Glomerular visceral epithelial cell (primary cell): ENCODE data around the gene GSN.
A peak's percentile ranks its signal among the peaks of the same experiment; 100 is the strongest.
"Not testable (repeated sequence)": the region's sequence is repeated elsewhere in the genome, so short reads cannot be mapped to it uniquely, and the experiment has no call there.

Experiments used
- DNase-seq: peaks from one replicate; pipeline ENCODE4 v3.0.0-alpha.2; 2016; ENCODE audit errors: extremely low spot score

The GSN gene

DNA sequence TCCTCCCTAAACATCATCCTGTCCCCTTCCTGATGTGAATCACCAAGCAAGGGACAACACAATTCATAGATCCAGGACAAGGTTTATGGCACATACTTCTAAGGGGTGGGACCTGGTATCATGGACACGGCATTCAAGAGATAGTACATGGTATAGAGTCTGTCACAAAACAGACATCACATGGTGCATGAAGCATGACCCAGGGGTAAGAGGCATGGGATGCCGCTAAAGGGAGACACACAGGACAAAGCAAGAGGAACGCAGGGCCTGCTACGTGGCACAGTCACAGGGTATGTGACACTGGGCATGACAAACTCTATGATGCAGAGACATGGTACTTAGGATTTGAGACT, 20.7 kb downstream of the GSN start:
- no peak for DNase-seq

DNA sequence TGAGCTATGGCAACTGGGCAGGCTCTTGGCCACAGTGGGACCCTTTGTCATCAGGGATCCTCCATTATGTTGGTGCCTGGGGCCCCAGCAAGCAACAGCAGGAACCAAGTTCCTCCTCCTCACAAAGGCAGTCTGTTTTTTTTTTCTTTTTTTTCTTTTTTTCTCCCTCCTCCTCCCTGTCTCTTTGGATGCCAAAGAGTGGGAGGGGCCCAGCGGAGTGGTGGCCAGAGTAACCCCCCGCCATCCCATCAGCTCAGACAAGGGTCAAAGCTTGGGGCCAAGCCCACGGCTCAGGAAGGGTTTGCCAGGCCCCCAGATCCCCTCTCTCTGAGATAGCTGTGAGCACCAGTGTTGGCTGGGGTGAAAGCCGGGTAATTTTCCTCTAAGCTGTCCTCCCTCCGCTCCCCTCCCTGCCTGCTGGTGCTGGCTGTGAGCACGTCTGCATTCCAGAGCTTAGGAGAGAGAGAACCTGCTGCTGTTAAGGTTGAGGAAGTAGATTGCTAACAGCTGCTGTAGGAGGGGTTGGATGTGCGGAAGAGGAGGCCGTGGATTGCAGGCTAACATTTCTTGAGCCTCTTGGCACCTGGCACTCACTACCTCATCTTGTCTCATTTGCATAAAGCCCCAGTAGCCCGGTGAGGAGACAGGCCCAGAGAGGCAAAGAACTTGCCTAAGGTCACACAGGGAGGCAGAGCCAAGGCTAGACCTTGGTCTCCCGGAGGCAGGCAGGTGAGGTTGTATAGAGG, 21.2 kb downstream of the GSN start:
- peak; percentile 82 for DNase-seq

DNA sequence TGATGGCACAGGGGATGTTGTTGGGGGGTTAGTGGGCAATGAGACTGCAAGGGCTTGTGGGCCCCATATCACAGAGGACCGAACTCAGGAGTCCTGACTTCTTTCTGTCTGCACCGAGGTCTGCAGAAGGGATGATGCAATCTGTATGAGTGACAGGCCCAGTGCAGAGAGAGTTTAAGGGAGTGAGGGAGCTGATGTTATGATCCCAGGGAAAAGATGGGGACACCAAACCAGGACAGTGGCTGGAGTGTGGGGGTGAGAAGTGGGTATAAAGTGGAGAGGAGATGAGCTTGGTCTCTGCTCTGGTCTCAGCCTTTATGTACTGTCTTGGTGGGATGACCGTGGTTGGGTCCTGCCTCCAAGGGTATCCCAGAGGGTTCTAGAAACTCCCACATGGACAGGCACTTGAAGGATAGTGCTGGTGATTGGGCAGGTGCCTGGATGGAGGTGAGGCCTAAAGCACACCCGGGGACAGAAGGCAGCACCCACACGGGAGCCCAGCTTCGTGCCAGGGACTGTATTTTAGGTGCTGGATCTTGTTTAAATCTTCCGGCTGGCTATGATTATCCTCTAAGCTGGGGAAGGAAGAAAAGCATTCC, 21.9 kb downstream of the GSN start:
- DNase-seq: no peak

DNA sequence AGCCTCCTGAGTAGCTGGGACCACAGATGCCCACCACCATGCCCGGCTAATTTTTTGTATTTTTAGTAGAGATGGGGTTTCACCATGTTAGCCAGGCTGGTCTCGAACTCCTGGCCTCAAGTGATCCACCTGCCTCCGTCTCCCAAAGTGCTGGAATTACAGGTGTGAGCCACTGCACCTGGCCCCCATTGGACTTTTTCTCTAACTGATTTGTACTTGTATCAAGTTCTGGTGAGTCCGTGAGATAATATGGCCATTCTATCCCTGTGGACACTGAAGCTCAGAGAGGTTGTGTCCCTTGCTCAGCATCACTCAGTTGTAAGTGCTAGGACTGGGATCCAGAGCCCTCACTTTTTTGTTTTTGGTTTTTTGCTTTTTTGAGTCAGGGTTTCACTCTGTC, 23.6 kb downstream of the GSN start:
- not testable (repeated sequence) for DNase-seq

DNA sequence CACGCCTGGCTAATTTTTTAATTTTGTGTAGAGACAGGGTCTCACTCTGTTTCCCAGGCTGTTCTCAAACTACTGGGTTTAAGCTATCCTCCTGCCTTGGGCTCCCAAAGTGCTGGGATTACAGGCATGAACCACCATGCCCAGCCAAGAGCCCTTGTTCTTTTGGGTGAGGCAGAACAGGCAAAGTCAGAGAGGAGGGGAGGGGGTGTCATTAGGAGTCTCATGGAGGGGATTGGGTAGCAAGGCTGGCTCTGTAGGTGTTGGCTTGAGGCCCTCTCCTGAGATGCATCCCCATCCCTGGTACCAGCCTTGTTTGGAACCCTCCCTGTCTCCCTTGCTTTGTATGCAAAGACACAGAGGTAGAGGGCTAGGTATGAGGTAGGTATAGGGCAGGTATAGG, 24.1 kb downstream of the GSN start:
- DNase-seq: no peak

DNA sequence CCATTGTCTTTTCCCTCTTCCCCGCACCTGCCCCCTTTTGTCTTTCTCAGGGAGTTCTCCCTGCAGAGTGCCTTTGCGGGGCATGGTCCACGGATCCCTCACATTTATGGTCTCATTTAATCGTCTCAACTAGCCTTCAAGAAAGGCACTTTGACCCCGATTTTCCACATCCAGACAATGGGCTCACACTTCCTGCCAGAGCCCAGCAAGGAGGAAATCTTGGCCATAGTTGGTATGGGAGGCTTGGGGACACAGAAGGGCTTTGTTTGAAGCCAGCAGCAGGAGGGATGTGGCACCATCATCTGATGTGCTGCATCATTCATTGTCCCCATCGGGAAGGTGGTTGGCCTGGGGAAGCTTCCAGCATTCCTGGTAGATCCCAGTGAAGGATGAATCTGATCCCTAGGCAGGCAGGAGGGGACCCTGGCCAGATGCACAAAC, 24.9 kb downstream of the GSN start:
- no peak for DNase-seq

DNA sequence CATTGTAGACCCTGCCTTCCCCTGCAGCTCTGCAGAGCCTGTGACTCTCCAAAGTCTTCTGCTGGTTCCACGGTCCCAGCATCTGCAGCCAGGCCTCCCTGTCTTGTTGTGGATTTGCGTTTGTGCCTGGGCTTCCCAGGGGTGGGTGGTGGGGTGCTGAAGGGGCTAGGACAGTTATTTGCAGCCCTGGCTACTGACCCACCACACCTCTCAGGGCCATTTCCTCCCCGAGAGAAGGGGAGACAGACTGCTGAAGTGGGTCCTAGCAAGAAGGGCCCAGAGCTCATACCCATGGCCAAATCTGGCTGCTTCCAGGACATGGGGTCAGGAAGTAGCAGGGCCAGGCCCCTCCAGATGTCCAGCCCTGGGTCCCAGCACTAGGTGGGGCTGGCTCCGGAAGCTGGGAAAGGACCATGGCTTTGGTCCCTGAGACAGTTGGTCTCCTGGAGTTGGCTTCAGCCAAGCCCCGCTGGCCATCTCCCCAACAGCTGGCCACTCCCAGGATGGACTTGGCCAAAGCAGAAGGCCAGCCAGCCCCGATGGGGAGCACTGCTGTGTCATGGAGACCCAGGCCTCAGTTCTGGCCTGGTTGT, 26.3 kb downstream of the GSN start:
- no peak for DNase-seq

DNA sequence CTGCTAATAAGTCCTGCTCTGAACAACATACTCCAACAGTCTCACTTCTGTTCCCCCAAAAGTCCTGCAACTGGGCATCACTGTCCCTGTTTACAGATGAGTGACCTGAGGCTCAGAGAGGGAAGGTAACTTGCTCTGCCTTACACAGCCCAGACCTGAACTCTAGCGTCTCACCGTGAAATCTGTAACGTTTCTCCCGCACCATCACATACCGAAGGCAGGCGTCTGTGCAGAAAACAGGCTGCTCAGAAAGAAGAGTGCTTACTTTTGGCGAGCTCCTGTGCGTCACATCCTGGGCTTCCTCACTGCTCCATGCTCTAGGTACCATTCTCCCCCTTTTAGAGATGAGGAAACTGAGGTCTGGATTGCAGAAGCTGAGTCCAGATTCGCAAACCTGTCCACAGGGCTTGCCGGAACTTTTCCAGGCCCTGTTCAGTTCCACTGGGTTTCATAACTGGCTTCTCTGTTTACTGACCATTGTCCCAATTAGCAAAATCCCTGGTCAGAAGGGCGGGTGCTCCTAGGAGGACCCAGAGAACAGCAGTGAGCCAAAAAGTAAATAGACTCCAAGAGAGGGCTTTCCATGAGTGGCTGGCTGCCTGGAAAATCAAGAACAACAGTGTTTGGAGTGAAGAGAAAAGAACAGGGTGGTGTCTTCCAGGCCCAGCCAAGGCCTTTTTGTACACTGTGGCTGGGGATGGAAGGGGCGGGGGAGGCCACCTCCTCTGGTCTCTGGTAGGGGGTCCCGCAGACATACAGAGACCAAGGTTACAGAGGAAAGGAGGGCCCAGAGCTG, 27.1 kb downstream of the GSN start:
- DNase-seq: no peak

DNA sequence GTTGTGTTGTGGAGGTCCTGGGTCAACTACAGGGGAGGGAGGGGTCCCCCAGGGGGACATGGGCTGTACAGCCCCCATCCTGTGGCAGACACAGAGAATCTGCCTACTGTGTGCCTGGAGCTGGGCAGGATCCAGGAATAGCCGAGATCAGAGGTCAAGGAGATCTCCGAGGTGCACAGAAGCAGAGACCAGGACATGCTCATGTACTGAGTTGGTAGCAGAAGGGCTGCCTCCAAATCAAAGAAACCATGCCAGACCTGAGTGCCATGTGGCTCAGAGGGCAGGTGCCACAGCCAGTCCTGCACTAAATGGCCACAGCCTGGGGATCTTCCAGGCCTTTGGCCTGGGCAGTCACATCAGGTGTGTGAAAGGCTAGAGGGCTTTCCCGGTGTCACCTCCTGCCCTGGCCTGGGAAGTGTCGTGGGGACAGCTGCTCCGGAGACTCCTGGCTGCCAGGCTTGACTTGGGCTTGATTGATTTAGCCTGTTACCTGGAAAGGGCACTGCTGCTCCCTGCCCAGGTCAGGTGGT, 27.8 kb downstream of the GSN start:
- no peak for DNase-seq

DNA sequence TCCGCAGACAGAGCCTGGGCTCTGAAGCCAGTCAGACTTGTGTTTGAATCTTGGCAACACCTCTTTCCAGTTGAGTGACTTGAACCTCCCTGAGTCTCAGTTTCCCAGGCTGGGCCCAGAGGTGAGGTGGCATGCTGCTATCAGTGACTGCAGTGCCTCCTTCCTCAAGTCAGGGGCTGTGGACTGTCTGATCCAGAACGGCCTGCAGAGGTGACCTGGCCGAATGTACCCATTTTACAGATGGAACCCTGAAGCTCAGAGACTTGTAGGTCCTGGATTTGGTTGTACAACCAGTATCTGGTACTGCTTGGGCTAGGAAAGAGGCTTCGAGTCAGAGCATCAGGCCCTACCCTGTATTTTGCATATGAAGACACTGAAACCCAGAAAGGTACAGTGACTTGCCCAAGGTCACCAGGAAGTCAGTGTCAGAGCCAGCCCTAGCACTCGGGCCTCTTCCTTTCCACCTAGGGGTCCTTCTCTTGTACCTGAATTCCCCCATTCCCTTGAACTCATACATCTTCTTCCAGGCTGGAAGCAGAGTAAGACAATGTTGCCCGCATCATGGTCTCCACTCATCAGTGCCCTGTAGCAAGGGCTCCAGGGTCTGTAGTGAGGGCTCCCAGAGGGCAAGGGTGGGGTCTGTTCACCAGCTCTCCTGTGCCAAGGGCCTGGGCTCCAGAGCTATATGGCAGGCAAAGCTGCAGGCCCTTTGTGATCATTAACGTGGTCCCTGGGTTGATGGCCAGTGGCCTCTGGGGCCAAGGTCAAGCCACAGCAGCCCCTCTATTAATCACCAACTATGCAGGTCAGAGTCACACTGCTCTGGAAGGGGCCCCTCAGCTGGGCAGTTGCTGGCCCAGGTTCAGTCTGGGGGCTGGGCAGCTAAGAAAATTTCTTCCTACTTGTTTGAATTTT, 28.5 kb downstream of the GSN start:
- DNase-seq: no peak

DNA sequence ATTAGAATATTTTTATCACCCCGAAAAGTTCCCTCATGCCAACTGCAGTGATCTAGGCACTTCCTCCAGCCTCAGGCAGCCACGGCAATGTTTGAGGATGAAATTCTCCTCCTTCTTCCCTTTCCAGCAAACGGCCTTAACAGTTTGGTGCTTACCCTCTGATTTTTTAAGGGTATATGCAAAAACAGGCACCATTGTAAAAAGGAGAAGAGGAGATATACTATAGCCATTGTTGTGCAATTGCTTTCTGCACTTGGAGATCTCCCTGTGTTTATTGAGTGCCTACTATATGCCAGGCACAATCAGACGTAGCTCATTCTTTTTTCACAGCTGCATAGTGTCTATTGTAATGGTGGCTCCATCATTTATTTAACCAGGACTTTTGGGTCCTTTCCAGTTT, 29.4 kb downstream of the GSN start:
- DNase-seq: no peak

DNA sequence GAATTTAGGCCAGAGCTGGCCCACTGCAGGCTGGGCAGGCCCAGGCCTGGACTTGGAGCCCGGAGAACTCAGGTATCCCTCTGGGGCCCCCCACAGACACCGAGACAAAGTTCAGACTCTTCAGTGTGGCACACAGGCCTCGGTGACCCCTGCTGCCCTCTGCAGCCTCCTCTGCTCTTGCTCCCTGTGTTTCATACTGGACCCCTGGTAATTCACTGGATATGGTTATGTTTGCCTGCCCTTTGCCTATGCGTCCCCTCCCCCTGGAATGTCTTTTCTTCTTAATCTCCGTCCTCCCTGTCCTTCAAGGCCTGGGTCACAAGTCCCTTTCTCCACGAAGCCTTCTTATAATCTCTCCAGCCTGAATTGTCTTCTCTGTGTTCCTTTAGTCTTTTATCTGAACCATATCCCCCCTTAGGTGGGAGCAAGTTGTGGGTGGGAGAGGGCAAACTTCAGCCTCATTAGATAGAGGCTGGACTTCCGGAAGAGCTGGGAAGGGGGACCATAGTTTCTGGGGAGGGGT, 30.1 kb downstream of the GSN start:
- DNase-seq: no peak

DNA sequence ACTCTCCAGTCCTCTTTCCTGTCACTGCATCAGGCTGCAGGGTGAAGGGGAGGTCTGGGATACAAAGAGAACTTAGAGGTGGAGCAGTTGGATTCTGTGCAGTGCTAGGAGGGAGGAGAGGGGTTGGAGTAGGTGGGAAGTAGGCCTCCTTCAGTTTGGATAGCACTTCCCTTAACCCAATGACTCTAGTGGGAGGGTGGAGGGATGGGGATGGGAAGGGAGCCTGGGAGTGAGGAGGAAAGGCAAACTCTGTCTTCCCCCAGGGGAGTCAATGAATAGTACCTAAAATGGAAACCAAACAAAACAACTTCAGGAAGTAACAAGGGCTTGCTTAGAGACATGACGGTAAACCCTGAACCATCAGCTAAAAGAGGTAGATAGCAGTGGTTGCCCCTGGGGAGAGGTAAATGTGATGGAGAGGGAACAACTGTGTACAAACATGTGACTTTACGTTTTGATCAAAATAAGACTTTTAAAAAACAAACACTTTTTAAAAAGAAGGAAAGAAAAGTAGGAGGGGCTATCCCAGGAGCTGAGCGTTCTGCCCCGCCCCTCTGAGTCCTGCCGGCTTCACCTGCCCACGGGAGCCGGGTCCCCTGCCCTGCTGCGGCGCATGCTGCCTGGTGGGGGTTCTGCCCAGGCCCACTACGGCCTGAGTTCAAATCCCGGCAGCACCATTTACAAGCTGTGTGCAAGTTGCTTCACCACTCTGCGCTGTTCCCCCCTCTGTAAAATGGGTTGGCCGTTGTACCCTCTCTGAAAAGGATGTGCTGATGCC, 30.9 kb downstream of the GSN start:
- no peak for DNase-seq

DNA sequence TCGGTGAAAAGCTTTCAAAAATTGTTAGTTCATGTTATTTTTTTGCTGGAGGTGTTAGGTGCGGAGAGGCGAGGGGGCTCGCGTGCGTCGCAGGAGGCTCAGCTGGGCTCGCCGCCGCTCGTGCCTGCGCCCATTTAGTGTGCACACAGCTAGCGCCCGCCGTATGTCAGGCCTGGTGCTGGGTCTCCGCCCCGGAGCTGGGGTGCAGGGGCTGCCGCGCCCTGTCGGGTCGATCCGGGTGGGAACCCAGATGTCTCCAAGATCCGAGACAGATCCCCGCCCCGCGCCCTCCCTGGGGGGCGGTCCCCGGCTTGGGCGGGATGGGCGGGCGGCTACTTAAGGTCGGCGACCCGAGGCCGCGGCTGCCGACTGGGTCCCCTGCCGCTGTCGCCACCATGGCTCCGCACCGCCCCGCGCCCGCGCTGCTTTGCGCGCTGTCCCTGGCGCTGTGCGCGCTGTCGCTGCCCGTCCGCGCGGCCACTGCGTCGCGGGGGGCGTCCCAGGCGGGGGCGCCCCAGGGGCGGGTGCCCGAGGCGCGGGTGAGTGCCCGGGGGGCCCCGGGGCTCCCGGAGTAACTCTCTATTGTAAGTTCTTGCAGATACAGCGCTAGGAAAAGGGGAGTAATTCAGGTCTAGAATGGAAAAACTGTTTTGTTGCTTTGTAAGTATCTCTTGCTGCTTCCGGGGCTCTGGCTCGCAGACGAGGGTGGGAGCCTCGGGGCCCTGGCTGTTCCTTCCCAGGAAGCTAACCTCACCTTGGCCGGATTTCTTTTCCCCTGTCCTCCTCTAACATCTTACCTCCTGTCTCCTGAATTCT, 31.7 kb downstream of the GSN start:
- no peak for DNase-seq

DNA sequence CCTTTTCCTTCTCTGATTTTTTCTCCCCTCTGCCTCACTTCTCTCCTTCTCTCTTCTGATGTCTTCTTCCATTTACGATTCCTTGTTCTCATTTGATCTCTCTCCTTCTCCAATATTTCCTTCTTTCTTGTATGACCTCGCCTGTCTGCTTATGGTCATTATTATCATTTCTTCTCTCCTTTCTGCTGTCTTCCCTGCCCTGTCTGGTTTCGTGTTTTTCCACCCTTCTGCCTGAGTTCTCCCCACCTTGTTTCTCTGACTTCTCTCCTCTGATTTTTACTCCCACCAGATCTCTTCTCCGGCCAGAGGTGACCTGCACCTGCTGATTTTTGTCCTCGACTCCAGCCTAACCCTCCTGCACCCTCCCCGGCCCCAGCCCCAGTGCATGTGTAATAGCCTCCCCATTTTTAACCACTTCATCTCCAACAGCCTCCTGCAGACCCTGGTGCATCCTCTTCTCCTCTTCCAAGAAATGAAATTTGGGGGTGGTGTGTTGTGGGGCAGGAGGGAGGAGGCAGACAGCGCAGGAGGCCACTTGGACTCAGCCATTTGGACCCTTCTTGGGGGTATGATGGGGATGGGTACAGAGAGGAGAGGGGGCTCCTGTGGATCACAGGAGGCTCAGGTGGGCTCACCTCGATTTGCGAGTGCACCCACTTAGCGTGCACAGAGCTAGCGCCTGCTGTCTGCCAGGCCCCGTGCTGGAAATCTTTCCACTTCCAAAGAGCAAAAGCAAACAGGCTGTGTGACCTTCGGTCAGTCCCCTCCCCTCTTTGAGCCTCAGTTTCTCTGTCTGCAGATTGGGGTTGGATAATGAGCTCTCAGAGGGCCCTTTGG, 32.5 kb downstream of the GSN start:
- no peak for DNase-seq

DNA sequence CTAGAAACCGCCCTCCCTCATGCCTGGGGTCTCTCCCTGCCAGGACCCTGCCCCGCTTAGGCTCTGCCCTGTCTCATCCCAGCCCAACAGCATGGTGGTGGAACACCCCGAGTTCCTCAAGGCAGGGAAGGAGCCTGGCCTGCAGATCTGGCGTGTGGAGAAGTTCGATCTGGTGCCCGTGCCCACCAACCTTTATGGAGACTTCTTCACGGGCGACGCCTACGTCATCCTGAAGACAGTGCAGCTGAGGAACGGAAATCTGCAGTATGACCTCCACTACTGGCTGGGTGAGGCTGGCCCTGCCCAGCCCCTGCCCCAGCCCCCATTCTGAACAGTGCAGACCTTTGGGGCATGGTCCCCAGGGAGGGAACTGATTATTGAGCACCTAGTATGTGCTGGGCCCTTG, 33.9 kb downstream of the GSN start:
- no peak for DNase-seq

DNA sequence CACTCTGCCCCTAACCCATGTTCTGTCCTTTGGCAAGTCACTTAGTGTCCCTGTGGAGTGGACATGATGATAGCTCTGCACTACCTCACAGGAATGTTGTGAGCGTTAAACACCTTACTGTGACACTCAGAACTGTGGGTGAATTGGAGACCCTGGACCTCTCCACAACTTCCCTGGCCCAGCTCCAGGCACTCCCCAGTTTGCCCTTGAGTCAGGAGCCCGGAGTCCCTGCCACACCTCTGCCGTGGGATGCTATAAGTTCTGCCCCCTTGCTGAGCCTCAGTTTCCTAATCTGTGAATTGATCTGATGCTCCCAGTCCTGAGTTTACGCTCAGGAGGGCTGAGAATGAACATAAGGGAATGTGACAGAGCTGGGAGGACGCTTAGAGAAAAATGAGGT, 34.4 kb downstream of the GSN start:
- no peak for DNase-seq

DNA sequence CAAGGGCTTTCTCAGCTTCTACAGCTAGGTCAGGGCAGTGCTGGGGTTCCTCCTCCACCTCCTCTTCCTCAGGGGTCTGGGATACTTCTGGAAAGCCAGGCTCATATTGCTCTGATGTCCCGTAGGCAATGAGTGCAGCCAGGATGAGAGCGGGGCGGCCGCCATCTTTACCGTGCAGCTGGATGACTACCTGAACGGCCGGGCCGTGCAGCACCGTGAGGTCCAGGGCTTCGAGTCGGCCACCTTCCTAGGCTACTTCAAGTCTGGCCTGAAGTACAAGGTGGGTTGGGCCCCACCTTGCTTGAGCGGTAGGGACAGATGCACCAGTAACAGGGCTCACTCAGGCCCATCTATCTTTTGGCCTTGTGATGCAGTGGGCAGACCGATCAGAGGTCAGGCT, 34.8 kb downstream of the GSN start:
- DNase-seq: no peak
